Left ventricle myocardium inferior (tissue), 1 donor: Measurements from ENCODE around the gene LRP4. TPM values are rescaled to one million over a fixed set of nuclear protein-coding genes. Genes with fewer than 3 reads are reported as not detected.

Source experiments
- DNase-seq: peaks from one replicate; pipeline ENCODE4 v3.0.0-alpha.2; 2020
- H3K27ac ChIP-seq: fragments of 200-600 bp; replicated peaks from 2 replicates; pipeline ENCODE4 v1.8.0; 2021
- H3K27me3 ChIP-seq: fragments of 200-600 bp; 2 replicates; pipeline ENCODE4 v1.8.0; 2021; ENCODE audit warnings: low read depth
- H3K36me3 ChIP-seq: fragments of 200-600 bp; 2 replicates; pipeline ENCODE4 v1.8.0; 2021
- H3K4me1 ChIP-seq: fragments of 200-600 bp; 2 replicates; pipeline ENCODE4 v1.8.0; 2021
- H3K4me3 ChIP-seq: fragments of 200-600 bp; 2 replicates; pipeline ENCODE4 v1.8.0; 2021; ENCODE audit warnings: mild to moderate bottlenecking, moderate library complexity
- H3K9me3 ChIP-seq: fragments of 200-600 bp; replicated peaks from 2 replicates; pipeline ENCODE4 v1.8.0; 2021
- CTCF ChIP-seq: fragments of 200-600 bp; IDR thresholded peaks from 2 replicates; pipeline ENCODE4 v1.8.0; 2021; ENCODE audit warnings: antibody characterized with exemption, mild to moderate bottlenecking, borderline replicate concordance
- intact Hi-C: fragments of 100-400 bp; cut with micrococcal nuclease; formaldehyde crosslinking; loops from one replicate; pipeline ENCODE4 v1.11.0; 2022
- total RNA-seq: library from RNA; stranded (reverse); fragmentation: NEBNext Ultra II Directional; extraction: Animal tissue kit (Norgen Biotek cat#: 25700); gene quantifications from one replicate; pipeline ENCODE4 v1.2.1, GENCODE V29; 2021
- donor health status: DM: no; HTN: yes; CAD: no; lungs with severe emphysema.

LRP4 gene
- total RNA-seq, 1 donor from 2014 or later = 22.0 TPM

GRCh38 chr11:46836870-46837269 lies 81.5 kb downstream of the LRP4 start:
- no peaks in the 10 kb centered on the region for H3K9me3 ChIP-seq
- H3K36me3 ChIP-seq = no peaks in the 10 kb centered on the region
- H3K27me3 ChIP-seq = no peaks in the 10 kb centered on the region
- intact Hi-C loops = no loop called here
- H3K4me3 ChIP-seq = no peak overlapping the region
- H3K27ac ChIP-seq = no peak overlapping the region
- H3K4me1 ChIP-seq = peaks cover 25% of the 10 kb centered on the region
- TF ChIP-seq CTCF = no peak
- no peak for DNase-seq

GRCh38 chr11:46836431-46836830 lies 81.9 kb downstream of the LRP4 start:
- TF ChIP-seq CTCF = no peak
- Histone ChIP-seq H3K27me3 (no peaks in the 10 kb centered on the region), H3K4me3 (no peak overlapping the region), H3K27ac (no peak overlapping the region), H3K9me3 (no peaks in the 10 kb centered on the region), H3K4me1 (peaks cover 25% of the 10 kb centered on the region), H3K36me3 (no peaks in the 10 kb centered on the region)
- intact Hi-C loops = no loop called here
- DNase-seq = no peak

DNA sequence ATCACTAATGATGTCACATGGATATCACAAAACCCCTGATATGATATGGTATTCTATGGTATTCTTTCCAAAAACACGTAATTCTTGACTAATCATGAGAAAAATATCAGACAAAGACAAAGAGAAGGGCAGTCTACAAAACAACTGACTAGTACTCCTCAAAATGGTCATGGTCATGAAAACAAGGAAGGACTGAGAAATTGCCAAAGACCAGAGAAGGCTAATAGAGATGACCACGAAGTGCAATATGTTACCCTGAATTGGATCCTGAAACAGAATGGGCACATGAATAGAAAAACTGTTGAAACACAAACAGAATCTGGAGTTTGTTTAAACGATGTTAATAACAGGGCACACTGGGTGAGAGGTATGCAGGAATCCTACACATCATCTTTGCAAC lies 82.5 kb downstream of the LRP4 start:
- DNase-seq = no peak
- H3K9me3 ChIP-seq = no peaks in the 10 kb centered on the region
- no peak for TF ChIP-seq CTCF
- H3K4me1 ChIP-seq = peaks cover 25% of the 10 kb centered on the region
- no peaks in the 10 kb centered on the region for H3K27me3 ChIP-seq
- H3K27ac ChIP-seq = no peak overlapping the region
- intact Hi-C loops = no loop called here
- H3K36me3 ChIP-seq = no peaks in the 10 kb centered on the region
- H3K4me3 ChIP-seq = no peak overlapping the region

DNA sequence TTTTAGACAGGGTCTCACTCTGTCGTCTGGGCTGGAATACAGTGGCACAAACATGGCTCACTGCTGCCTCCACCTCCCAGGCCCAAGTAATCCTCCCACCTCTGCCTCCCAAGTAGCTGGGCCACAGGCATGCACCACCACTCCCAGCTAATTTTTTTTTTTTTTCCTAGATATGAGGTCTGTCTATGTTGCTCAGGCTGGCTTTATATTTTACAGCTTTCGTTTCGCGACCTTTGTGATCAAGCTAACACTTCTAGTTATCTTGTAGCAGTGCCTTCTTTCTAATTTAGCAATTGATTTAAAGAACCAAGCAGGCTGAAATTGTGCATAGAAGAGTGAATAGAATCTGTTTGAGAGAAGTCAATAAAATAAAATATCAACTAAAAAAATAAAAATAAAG lies 83.5 kb downstream of the LRP4 start:
- no peak for DNase-seq
- Histone ChIP-seq H3K9me3 (no peaks in the 10 kb centered on the region), H3K36me3 (no peaks in the 10 kb centered on the region), H3K4me3 (no peak overlapping the region), H3K4me1 (peaks cover 22% of the 10 kb centered on the region), H3K27ac (no peak overlapping the region), H3K27me3 (no peaks in the 10 kb centered on the region)
- intact Hi-C loops = no loop called here
- TF ChIP-seq CTCF = no peak

- no peak for TF ChIP-seq CTCF
- no peak overlapping the region for H3K4me3 ChIP-seq
- H3K9me3 ChIP-seq = no peaks in the 10 kb centered on the region
- H3K4me1 ChIP-seq = peaks cover 20% of the 10 kb centered on the region
- no peak overlapping the region for H3K27ac ChIP-seq
- H3K27me3 ChIP-seq = no peaks in the 10 kb centered on the region
- intact Hi-C loops = no loop called here
- no peak for DNase-seq
- H3K36me3 ChIP-seq = no peaks in the 10 kb centered on the region
These were observed 85.7 kb downstream of the LRP4 start for GRCh38 chr11:46832511-46833214.

- Histone ChIP-seq H3K4me1 (peaks cover 57% of the 10 kb centered on the region), H3K27me3 (no peaks in the 10 kb centered on the region), H3K36me3 (no peaks in the 10 kb centered on the region), H3K4me3 (no peak overlapping the region), H3K27ac (no peak overlapping the region), H3K9me3 (no peaks in the 10 kb centered on the region)
- no peak for TF ChIP-seq CTCF
- DNase-seq = no peak
- intact Hi-C loops = no loop called here
These were observed 90.4 kb downstream of the LRP4 start for GRCh38 chr11:46827995-46828394.
